Mesenchymal stem cell (in vitro differentiated cells and primary cell): ENCODE measurements around the gene IFI27L1.

Experiments
- DNase-seq: peaks from one replicate; pipeline ENCODE4 v3.0.0-alpha.2; 2013
- H2AFZ ChIP-seq: one replicate; pipeline ENCODE4 v1.6.1; 2013; ENCODE audit warnings: low read depth, mild to moderate bottlenecking, control low read depth, inconsistent platforms, low read length, moderate library complexity
- H2AK5ac ChIP-seq: 2 replicates; pipeline ENCODE4 v1.6.1; 2013; ENCODE audit warnings: low read length, moderate library complexity, mild to moderate bottlenecking, inconsistent platforms; ENCODE audit not compliant: severe bottlenecking
- H2BK120ac ChIP-seq: one replicate; pipeline ENCODE4 v1.6.1; 2013; ENCODE audit warnings: low read depth, mild to moderate bottlenecking, inconsistent platforms, low read length, moderate library complexity
- H2BK12ac ChIP-seq, 2 experiments: one replicate each; pipeline ENCODE4 v1.6.1; 2013; ENCODE audit warnings: inconsistent platforms in 2 of 2, low read length in 2 of 2, mild to moderate bottlenecking in 2 of 2, moderate library complexity in 2 of 2, control low read depth in 1 of 2
- H2BK15ac ChIP-seq: one replicate; pipeline ENCODE4 v1.6.1; 2013; ENCODE audit warnings: mild to moderate bottlenecking, low read depth, inconsistent platforms; ENCODE audit not compliant: poor library complexity, severe bottlenecking
- H2BK5ac ChIP-seq: 2 replicates; pipeline ENCODE4 v1.6.1; 2013; ENCODE audit warnings: low read depth, mild to moderate bottlenecking, low read length, control low read depth, inconsistent platforms; ENCODE audit not compliant: poor library complexity, severe bottlenecking
- H3K14ac ChIP-seq, 2 experiments: one replicate each; pipeline ENCODE4 v1.6.1; 2013; ENCODE audit warnings: inconsistent platforms in 2 of 2, low read length in 2 of 2, control low read depth in 1 of 2, mild to moderate bottlenecking in 1 of 2, moderate library complexity in 1 of 2
- H3K18ac ChIP-seq, 2 experiments: one replicate each; pipeline ENCODE4 v1.6.1; 2013; ENCODE audit warnings: inconsistent platforms in 2 of 2, low read length in 2 of 2, control low read depth in 1 of 2, low read depth in 1 of 2, mild to moderate bottlenecking in 1 of 2
- H3K23ac ChIP-seq, 2 experiments: one replicate each; pipeline ENCODE4 v1.6.1; 2013; ENCODE audit warnings: inconsistent platforms in 2 of 2, low read length in 2 of 2, mild to moderate bottlenecking in 2 of 2, moderate library complexity in 2 of 2, control low read depth in 1 of 2
- H3K27ac ChIP-seq: 2 replicates; pipeline ENCODE4 v1.5.1; 2013; ENCODE audit warnings: mild to moderate bottlenecking, moderate library complexity, low read length, control low read depth, inconsistent platforms; ENCODE audit not compliant: poor library complexity, severe bottlenecking
- H3K27me3 ChIP-seq, 2 experiments: 2 replicates each; pipeline versions ENCODE4 v1.6.1 to v1.7.0; 2013; ENCODE audit warnings: low read length in 2 of 2, mild to moderate bottlenecking in 2 of 2, moderate library complexity in 2 of 2, control low read depth in 1 of 2, inconsistent platforms in 1 of 2; ENCODE audit not compliant: control insufficient read depth in 1 of 2, insufficient read depth in 1 of 2
- H3K36me3 ChIP-seq, 2 experiments: 2 replicates each; pipeline versions ENCODE4 v1.6.1 to v1.7.0; 2013; ENCODE audit warnings: low read length in 2 of 2, control low read depth in 1 of 2, inconsistent platforms in 1 of 2, low read depth in 1 of 2, mild to moderate bottlenecking in 1 of 2; ENCODE audit not compliant: insufficient read depth in 2 of 2, control insufficient read depth in 1 of 2
- H3K4ac ChIP-seq, 2 experiments: one replicate each; pipeline ENCODE4 v1.6.1; 2013; ENCODE audit warnings: inconsistent platforms in 2 of 2, low read length in 2 of 2, mild to moderate bottlenecking in 2 of 2, moderate library complexity in 2 of 2, control low read depth in 1 of 2, low read depth in 1 of 2
- H3K4me1 ChIP-seq: 2 replicates; pipeline ENCODE4 v1.6.1; 2013; ENCODE audit warnings: low read depth, low read length, control low read depth; ENCODE audit not compliant: control insufficient read depth, insufficient read depth
- H3K4me2 ChIP-seq: 2 replicates; pipeline ENCODE4 v1.6.1; 2013; ENCODE audit warnings: low read length, mild to moderate bottlenecking, inconsistent platforms; ENCODE audit not compliant: poor library complexity, severe bottlenecking
- H3K4me3 ChIP-seq, 2 experiments: 2 replicates each; pipeline versions ENCODE4 v1.5.1 to v1.7.0; 2013; ENCODE audit warnings: low read length in 2 of 2, mild to moderate bottlenecking in 2 of 2, control low read depth in 1 of 2, low read depth in 1 of 2; ENCODE audit not compliant: insufficient read depth in 1 of 2
- H3K79me1 ChIP-seq: replicated peaks from 2 replicates; pipeline ENCODE4 v1.6.1; 2013; ENCODE audit warnings: mild to moderate bottlenecking, control low read depth, low read length, inconsistent platforms; ENCODE audit not compliant: poor library complexity, severe bottlenecking
- H3K9ac ChIP-seq: 2 replicates; pipeline ENCODE4 v1.7.0; 2013; ENCODE audit warnings: mild to moderate bottlenecking, low read length, moderate library complexity
- H3K9me3 ChIP-seq: 2 replicates; pipeline ENCODE4 v1.7.0; 2013; ENCODE audit warnings: mild to moderate bottlenecking, low read length; ENCODE audit not compliant: control insufficient read depth
- H4K8ac ChIP-seq: one replicate; pipeline ENCODE4 v1.6.1; 2013; ENCODE audit warnings: inconsistent platforms, mild to moderate bottlenecking, low read length, moderate library complexity
- H4K91ac ChIP-seq: one replicate; pipeline ENCODE4 v1.6.1; 2013; ENCODE audit warnings: mild to moderate bottlenecking, low read length, inconsistent platforms
- WGBS: methylation state at CpG from one replicate; pipeline ENCODE4 v1.1.7; 2013; ENCODE audit warnings: mixed read lengths; 5-methylcytosine and 5-hydroxymethylcytosine counted together

Gene IFI27L1

DNA sequence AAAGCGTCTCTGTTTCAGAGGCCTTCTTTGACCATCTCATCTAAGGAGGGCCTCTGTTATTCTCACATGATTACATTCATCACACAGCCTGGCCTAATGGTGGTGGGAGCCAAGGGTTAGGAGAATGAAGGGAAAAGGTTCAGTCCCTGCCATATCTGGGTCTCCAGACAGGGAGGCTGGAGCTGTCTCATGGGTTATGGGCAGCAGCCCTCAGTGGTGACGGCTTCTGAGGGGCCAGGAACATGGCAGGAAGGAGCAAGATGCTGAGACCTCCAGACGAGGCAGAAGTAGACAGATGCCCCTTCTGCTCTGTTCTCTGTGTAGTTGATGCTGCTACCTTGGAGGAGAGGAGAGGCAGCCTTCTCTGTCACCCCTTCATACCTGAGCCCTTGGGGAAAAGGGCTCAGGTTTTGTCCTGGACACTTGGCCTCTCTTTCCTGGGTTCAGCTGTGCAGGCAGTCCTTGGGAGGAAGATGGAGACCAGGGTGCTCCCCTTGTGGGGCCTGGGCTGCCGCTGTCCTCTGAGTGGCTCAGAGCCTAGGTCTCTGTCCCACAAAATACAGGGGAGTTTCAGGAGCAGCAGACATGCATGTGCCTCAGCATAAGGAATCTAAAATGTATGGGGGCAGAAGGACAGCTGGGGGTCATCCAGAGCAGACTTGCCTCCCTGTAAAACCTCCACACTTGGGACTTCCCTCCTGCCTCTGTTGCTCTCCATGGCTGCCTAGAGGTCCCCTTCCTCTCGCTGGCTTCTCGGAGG lies 44.7 kb downstream of the IFI27L1 start:
- Histone ChIP-seq H3K36me3 (peaks cover 14 to 23% of the 10 kb centered on the region in 2 experiments), H2AFZ (no peak overlapping the region), H3K4me2 (no peak overlapping the region), H2AK5ac (no peak overlapping the region), H4K8ac (no peak overlapping the region), H3K4ac (no peak overlapping the region), H3K4me1 (peaks cover 14% of the 10 kb centered on the region), H3K23ac (no peak overlapping the region), H2BK15ac (no peak overlapping the region), H2BK120ac (no peak overlapping the region), H2BK12ac (no peak overlapping the region), H2BK5ac (no peak overlapping the region), H3K9ac (no peak overlapping the region), H3K14ac (no peak overlapping the region), H3K27me3 (no peaks in the 10 kb centered on the region), H3K18ac (no peak overlapping the region), H4K91ac (no peak overlapping the region), H3K79me1 (peaks cover 6% of the 10 kb centered on the region), H3K4me3 (no peak overlapping the region), H3K9me3 (peaks cover under 1% of the 10 kb centered on the region), H3K27ac (no peak overlapping the region)
- no peak for DNase-seq
- 98% methylated on average over 4 of the region's 6 CpGs for WGBS

DNA sequence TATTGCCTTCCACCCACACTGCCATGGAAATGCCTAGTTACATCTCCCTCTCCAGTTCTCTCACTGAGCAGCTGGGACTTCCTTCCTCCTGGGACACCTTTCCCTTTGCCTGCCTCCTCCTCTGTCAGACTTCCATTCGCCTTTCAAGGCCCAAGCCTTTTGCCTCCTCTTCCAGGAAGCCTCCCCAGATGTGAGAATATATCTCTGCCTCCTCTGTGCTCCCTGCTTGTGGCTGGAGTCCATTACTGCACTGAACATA lies 45.2 kb downstream of the IFI27L1 start:
- Histone ChIP-seq H3K4me1 (peaks cover 14% of the 10 kb centered on the region), H2AFZ (no peak overlapping the region), H2BK15ac (no peak overlapping the region), H3K27me3 (no peaks in the 10 kb centered on the region), H3K4me3 (no peak overlapping the region), H3K23ac (no peak overlapping the region), H3K9me3 (no peaks in the 10 kb centered on the region), H2AK5ac (no peak overlapping the region), H3K4ac (no peak overlapping the region), H3K36me3 (peaks cover 14 to 23% of the 10 kb centered on the region in 2 experiments), H3K9ac (no peak overlapping the region), H4K8ac (no peak overlapping the region), H2BK120ac (no peak overlapping the region), H3K18ac (no peak overlapping the region), H3K14ac (no peak overlapping the region), H2BK5ac (no peak overlapping the region), H4K91ac (no peak overlapping the region), H3K27ac (no peak overlapping the region), H2BK12ac (no peak overlapping the region), H3K4me2 (no peak overlapping the region), H3K79me1 (peaks cover 6% of the 10 kb centered on the region)
- WGBS, result 89% methylated on average over 1 of the region's 1 CpG
- DNase-seq, result no peak

DNA sequence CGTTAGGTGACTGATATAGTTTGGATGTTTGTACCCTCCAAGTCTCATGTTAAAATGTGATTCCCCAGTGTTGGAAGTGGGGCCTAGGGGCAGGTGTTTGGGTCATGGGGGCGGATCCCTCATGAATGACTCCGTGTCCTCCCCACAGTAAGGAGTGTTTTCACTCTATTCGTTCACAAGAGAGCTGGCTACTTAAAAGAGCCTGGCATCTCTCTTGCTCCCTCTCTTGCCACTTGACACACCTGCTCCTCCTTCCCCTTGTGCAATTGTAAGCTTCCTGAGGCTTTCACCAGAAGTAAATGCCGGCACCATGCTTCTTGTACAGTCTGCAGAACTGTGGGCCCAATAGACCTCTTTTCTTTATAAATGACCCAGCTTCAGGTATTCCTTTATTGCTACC lies 45.7 kb downstream of the IFI27L1 start:
- H3K23ac ChIP-seq, result no peak overlapping the region
- no peaks in the 10 kb centered on the region for H3K27me3 ChIP-seq
- no peak overlapping the region for H3K4me2 ChIP-seq
- no peaks in the 10 kb centered on the region for H3K9me3 ChIP-seq
- no peak overlapping the region for H2BK120ac ChIP-seq
- no peak overlapping the region for H3K18ac ChIP-seq
- no peak overlapping the region for H2AK5ac ChIP-seq
- H2BK5ac ChIP-seq, result no peak overlapping the region
- no peak overlapping the region for H3K9ac ChIP-seq
- H2BK12ac ChIP-seq, result no peak overlapping the region
- peaks cover 14% of the 10 kb centered on the region for H3K4me1 ChIP-seq
- H3K4ac ChIP-seq, result no peak overlapping the region
- no peak for DNase-seq
- H3K14ac ChIP-seq, result no peak overlapping the region
- 92% methylated on average over 5 of the region's 5 CpGs for WGBS
- no peak overlapping the region for H2BK15ac ChIP-seq
- H3K79me1 ChIP-seq, result peaks cover 6% of the 10 kb centered on the region
- no peak overlapping the region for H2AFZ ChIP-seq
- no peak overlapping the region for H3K4me3 ChIP-seq
- H4K91ac ChIP-seq, result no peak overlapping the region
- H3K27ac ChIP-seq, result no peak overlapping the region
- peaks cover 14 to 23% of the 10 kb centered on the region in 2 experiments for H3K36me3 ChIP-seq
- H4K8ac ChIP-seq, result no peak overlapping the region

DNA sequence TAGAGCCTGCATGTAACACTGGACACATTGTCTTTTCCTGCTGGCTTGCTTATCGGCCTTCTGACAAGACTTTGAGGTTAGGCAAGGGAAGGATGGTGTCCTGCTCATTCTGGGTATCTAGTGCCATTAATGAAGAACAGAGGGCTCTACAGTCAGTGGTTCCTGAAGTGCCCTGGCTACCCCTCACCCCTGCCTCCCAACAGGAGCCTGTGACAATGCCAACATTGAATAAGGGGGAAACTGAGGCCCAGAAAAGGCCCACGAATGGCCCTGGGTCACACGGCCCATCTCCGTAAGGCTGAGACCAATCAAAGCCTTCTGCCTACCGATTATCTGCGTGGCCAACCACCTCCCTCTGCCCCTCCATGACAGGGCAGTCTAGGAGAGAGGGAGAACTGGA lies 46.2 kb downstream of the IFI27L1 start:
- no peak overlapping the region for H3K9ac ChIP-seq
- no peak overlapping the region for H4K8ac ChIP-seq
- no peak overlapping the region for H2BK5ac ChIP-seq
- H3K4me2 ChIP-seq, result no peak overlapping the region
- no peak overlapping the region for H2BK120ac ChIP-seq
- no peak overlapping the region for H2BK15ac ChIP-seq
- no peak overlapping the region for H3K23ac ChIP-seq
- no peak overlapping the region for H3K4me3 ChIP-seq
- no peaks in the 10 kb centered on the region for H3K9me3 ChIP-seq
- 88% methylated on average over 4 of the region's 6 CpGs for WGBS
- no peak overlapping the region for H4K91ac ChIP-seq
- H2AFZ ChIP-seq, result no peak overlapping the region
- no peak for DNase-seq
- H2BK12ac ChIP-seq, result no peak overlapping the region
- no peak overlapping the region for H2AK5ac ChIP-seq
- peaks cover 14 to 23% of the 10 kb centered on the region in 2 experiments for H3K36me3 ChIP-seq
- no peak overlapping the region for H3K18ac ChIP-seq
- no peak overlapping the region for H3K4ac ChIP-seq
- H3K79me1 ChIP-seq, result peaks cover 6% of the 10 kb centered on the region
- H3K14ac ChIP-seq, result no peak overlapping the region
- H3K27me3 ChIP-seq, result no peaks in the 10 kb centered on the region
- H3K4me1 ChIP-seq, result peaks cover 14% of the 10 kb centered on the region
- H3K27ac ChIP-seq, result no peak overlapping the region
